ENCODE measurements around the gene ELL. TPM values are rescaled to one million over a fixed set of nuclear protein-coding genes. Genes with fewer than 3 reads are reported as not detected.

ELL gene
- total RNA-seq, 1 experiment from 2014 or later, result 22.9 TPM

DNA sequence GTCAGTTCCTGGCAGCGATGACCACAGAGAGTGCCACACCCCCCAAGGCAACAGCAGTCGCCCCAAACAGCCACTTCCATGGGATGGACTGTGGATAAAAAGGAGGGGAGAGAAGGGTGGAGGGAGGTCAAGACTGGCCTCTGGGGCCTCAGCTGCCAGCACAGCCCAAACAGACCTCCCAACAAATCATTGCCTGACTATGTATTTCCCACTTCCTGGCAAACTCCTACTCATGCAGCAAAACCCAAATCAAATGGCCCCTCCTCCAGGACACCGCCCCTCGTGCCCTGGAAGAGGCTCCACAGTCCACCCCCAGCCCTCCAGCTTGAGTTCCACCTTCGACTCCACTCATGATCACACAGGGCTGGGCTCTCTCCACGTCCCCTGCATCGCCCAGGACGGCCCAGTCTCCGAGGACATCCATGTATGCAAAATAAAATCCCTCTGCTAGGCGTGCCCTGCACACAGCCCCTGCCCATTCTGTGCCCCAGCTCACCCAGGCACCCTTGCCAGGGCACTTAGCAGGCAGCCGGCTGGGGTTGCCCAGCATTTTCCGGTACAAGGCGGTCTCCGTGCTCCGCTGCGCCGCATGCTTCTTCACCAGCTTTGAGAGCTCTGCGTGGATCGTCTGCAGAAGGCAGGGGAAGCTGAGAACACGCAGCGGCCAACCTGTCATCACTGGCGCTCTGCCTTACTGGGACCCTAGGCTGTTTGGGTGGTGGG lies 10.5 kb upstream of the ELL start:
- H3K4me2 ChIP-seq (ENCODE audit: low read length), result no peak overlapping the region
- H3K36me3 ChIP-seq (ENCODE audit: control insufficient read depth in 1 of 2, insufficient read depth in 2 of 2, low read length in 2 of 2), result peaks cover 2 to 6% of the 10 kb centered on the region in 2 experiments; a peak in 3 of 4 replicates
- BruUV-seq (replicated peaks), result no TSS peak
- no peaks in the 10 kb centered on the region for H3K9me3 ChIP-seq (ENCODE audit: control insufficient read depth in 1 of 2, insufficient read depth in 1 of 2, low read depth in 1 of 2, low read length in 2 of 2)
- H3K27ac ChIP-seq (ENCODE audit: low read depth, low read length), result no peak overlapping the region
- H3K9me2 ChIP-seq (ENCODE audit: insufficient read depth), result no peaks in the 10 kb centered on the region
- ChIA-PET CTCF (no interaction called here), RAD21 (ENCODE audit: low non-redundant PET in 1 of 2, low total read pairs in 2 of 2, uncharacterized antibody in 2 of 2, unreplicated experiment in 2 of 2) (no interaction called here), POLR2A (no interaction called here)
- peaks cover 2 to 7% of the 10 kb centered on the region in 2 experiments; a peak in 1 of 4 replicates for H3K4me1 ChIP-seq (ENCODE audit: control insufficient read depth in 1 of 2, insufficient read depth in 2 of 2, low read length in 2 of 2)
- H3K4me3 ChIP-seq (replicated peaks in 1 of 2; ENCODE audit: low read depth in 1 of 2, low read length in 2 of 2), result no peak overlapping the region
- intact Hi-C loops (cut with micrococcal nuclease), result no loop called here
- DNase-seq (ENCODE audit: low read depth, low spot score), result no peak
- no peak for ATAC-seq
- no peaks in the 10 kb centered on the region for H3K27me3 ChIP-seq (ENCODE audit: insufficient read depth, low read length)
- TF ChIP-seq SRF (IDR thresholded peaks at IDR 0.05; ENCODE audit: low read depth) (no peak), ELF1 (IDR thresholded peaks at IDR 0.05; ENCODE audit: borderline replicate concordance, low read depth) (no peak), FOSL1 (IDR thresholded peaks at IDR 0.05; ENCODE audit: low read depth) (no peak), CBX3 (IDR thresholded peaks at IDR 0.05; ENCODE audit: low read depth) (no peak), POLR2A (IDR thresholded peaks at IDR 0.05; ENCODE audit: borderline replicate concordance, extremely low read depth, insufficient read depth, insufficient read length) (no peak), EZH2phosphoT487 (IDR thresholded peaks at IDR 0.05; ENCODE audit: borderline replicate concordance) (no peak), CEBPB (IDR thresholded peaks at IDR 0.05; ENCODE audit: low read depth) (no peak), ZNF274 (IDR thresholded peaks at IDR 0.05; ENCODE audit: low read depth, low read length) (no peak), RAD21 (IDR thresholded peaks at IDR 0.05; ENCODE audit: low read depth) (no peak), YY1 (IDR thresholded peaks at IDR 0.05; ENCODE audit: extremely low read depth, insufficient replicate concordance, low read depth, low read length) (no peak), POLR2AphosphoS5 (IDR thresholded peaks at IDR 0.05; ENCODE audit: low read depth, low read length) (no peak), JUND (IDR thresholded peaks at IDR 0.05) (no peak), SP1 (IDR thresholded peaks at IDR 0.05; ENCODE audit: low read depth) (no peak), ZFX (IDR thresholded peaks at IDR 0.05) (no peak), TCF7L2 (IDR thresholded peaks at IDR 0.05; ENCODE audit: borderline replicate concordance, extremely low read depth, insufficient read depth, insufficient read length) (no peak), EZH2 (IDR thresholded peaks at IDR 0.05) (no peak)
- TF ChIP-seq, protein P1, sequence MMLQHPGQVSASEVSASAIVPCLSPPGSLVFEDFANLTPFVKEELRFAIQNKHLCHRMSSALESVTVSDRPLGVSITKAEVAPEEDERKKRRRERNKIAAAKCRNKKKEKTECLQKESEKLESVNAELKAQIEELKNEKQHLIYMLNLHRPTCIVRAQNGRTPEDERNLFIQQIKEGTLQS (IDR thresholded peaks at IDR 0.05), result no peak
- TF ChIP-seq, protein P2, sequence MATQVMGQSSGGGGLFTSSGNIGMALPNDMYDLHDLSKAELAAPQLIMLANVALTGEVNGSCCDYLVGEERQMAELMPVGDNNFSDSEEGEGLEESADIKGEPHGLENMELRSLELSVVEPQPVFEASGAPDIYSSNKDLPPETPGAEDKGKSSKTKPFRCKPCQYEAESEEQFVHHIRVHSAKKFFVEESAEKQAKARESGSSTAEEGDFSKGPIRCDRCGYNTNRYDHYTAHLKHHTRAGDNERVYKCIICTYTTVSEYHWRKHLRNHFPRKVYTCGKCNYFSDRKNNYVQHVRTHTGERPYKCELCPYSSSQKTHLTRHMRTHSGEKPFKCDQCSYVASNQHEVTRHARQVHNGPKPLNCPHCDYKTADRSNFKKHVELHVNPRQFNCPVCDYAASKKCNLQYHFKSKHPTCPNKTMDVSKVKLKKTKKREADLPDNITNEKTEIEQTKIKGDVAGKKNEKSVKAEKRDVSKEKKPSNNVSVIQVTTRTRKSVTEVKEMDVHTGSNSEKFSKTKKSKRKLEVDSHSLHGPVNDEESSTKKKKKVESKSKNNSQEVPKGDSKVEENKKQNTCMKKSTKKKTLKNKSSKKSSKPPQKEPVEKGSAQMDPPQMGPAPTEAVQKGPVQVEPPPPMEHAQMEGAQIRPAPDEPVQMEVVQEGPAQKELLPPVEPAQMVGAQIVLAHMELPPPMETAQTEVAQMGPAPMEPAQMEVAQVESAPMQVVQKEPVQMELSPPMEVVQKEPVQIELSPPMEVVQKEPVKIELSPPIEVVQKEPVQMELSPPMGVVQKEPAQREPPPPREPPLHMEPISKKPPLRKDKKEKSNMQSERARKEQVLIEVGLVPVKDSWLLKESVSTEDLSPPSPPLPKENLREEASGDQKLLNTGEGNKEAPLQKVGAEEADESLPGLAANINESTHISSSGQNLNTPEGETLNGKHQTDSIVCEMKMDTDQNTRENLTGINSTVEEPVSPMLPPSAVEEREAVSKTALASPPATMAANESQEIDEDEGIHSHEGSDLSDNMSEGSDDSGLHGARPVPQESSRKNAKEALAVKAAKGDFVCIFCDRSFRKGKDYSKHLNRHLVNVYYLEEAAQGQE (IDR thresholded peaks at IDR 0.05; ENCODE audit: low read depth), result no peak
- TF ChIP-seq, protein P3, sequence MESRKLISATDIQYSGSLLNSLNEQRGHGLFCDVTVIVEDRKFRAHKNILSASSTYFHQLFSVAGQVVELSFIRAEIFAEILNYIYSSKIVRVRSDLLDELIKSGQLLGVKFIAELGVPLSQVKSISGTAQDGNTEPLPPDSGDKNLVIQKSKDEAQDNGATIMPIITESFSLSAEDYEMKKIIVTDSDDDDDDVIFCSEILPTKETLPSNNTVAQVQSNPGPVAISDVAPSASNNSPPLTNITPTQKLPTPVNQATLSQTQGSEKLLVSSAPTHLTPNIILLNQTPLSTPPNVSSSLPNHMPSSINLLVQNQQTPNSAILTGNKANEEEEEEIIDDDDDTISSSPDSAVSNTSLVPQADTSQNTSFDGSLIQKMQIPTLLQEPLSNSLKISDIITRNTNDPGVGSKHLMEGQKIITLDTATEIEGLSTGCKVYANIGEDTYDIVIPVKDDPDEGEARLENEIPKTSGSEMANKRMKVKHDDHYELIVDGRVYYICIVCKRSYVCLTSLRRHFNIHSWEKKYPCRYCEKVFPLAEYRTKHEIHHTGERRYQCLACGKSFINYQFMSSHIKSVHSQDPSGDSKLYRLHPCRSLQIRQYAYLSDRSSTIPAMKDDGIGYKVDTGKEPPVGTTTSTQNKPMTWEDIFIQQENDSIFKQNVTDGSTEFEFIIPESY (IDR thresholded peaks at IDR 0.05; ENCODE audit: extremely low read depth, insufficient replicate concordance, low read length), result no peak
- no peaks in the 10 kb centered on the region for H3K79me2 ChIP-seq (ENCODE audit: insufficient read depth, low read length)
- no peak overlapping the region for H3K9ac ChIP-seq (ENCODE audit: low read length)
- H4K20me1 ChIP-seq (ENCODE audit: insufficient read depth), result no peaks in the 10 kb centered on the region
- no peak overlapping the region for H2AFZ ChIP-seq (ENCODE audit: low read depth, low read length, poor library complexity, severe bottlenecking)
